ENCODE results near the gene DOC2A. TPM values are rescaled to one million over a fixed set of nuclear protein-coding genes. Genes with fewer than 3 reads are reported as not detected.
"Not testable (repeated sequence)": the region's sequence is repeated elsewhere in the genome, so short reads cannot be mapped to it uniquely, and the experiment has no call there.

The DOC2A gene
- total RNA-seq, 1 donor: not detected

DNA sequence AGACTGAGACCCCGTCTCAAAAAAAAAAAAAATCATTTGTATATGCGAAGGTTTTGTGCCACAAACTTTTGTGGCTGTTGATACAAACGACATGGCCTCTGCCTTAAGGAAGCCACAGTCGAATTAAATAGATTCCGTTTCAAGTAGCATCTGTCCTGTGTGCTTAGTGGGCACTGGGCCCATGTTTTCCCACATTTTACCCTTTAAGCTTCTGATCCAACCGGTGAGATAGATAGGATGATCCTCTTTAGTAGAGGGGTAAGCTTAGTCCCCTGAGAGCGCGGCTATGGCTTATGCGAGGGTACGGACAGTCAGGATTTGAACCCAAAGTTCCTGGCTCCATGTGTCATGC is 49.7 kb downstream of the DOC2A start:
- DNase-seq (ENCODE audit: low read depth): no peak
- TF ChIP-seq, protein P1, sequence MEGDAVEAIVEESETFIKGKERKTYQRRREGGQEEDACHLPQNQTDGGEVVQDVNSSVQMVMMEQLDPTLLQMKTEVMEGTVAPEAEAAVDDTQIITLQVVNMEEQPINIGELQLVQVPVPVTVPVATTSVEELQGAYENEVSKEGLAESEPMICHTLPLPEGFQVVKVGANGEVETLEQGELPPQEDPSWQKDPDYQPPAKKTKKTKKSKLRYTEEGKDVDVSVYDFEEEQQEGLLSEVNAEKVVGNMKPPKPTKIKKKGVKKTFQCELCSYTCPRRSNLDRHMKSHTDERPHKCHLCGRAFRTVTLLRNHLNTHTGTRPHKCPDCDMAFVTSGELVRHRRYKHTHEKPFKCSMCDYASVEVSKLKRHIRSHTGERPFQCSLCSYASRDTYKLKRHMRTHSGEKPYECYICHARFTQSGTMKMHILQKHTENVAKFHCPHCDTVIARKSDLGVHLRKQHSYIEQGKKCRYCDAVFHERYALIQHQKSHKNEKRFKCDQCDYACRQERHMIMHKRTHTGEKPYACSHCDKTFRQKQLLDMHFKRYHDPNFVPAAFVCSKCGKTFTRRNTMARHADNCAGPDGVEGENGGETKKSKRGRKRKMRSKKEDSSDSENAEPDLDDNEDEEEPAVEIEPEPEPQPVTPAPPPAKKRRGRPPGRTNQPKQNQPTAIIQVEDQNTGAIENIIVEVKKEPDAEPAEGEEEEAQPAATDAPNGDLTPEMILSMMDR (IDR thresholded peaks at IDR 0.05; ENCODE audit: insufficient read depth, low read length): no peak
- peak overlapping the region; percentile 81 for H3K4me3 ChIP-seq (ENCODE audit: low read depth, low read length)

DNA sequence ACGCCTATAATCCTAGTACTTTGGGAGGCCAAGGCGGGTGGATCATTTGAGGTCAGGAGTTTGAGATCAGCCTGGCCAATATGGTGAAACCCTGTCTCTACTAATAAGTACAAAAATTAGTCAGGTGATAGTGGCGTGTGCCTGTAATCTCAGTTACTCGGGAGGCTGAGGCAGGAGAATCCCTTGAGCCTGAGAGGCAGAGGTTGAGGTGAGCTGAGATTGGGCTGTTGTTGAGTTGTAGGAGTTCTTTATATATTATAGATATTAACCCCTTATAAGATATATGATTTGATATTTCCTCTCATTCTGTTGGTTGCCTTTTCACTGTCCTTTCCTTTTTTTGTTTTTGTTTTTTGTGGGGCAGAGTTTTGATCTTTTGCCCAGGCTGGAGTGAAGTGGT is 51.0 kb downstream of the DOC2A start:
- not testable (repeated sequence) for DNase-seq (ENCODE audit: low read depth); H3K4me3 ChIP-seq (ENCODE audit: low read depth, low read length)

DNA sequence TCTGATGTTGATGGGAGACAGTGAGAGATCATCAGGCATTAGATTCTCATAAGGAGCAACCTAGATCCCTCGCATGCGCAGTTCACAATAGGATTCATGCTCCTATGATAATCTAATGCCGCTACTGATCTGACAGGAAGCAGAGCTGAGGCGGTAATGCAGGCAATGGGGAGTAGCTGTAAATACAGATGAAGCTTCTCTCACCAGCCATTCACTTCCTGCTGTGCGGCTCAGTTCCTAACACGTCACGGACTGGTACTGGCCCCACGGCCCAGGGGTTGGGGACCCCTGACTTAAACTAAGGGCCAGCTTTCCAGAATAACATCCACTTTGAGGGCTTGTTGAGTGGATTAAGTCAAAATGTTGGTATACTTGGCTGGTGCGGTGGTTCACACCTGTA is 51.5 kb downstream of the DOC2A start:
- TF ChIP-seq, protein P1 (IDR thresholded peaks at IDR 0.05; ENCODE audit: insufficient read depth, low read length): no peak
- no peak overlapping the region for H3K4me3 ChIP-seq (ENCODE audit: low read depth, low read length)
- DNase-seq (ENCODE audit: low read depth): no peak

DNA sequence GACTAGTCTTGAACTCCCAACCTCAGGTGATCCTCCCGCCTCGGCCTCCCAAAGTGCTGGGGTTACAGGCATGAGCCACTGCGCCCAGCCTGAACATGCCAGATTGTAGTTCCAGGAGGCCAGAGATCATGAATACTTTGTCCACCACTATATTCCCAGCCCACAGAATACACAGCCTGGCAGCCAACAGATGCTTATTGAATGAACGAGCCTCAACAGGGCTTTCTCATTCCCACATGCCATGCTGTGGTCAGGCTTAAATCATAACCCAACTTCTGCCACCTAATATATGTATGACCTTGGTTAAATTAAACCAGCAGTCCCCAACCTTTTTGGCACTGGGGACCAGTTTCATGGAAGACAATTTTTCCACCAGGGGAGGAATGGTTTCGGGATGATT is 52.1 kb downstream of the DOC2A start:
- TF ChIP-seq, protein P1 (IDR thresholded peaks at IDR 0.05; ENCODE audit: insufficient read depth, low read length): no peak
- no peak for DNase-seq (ENCODE audit: low read depth)
- no peak overlapping the region for H3K4me3 ChIP-seq (ENCODE audit: low read depth, low read length)

Other genes with a start within 250 kb of the DOC2A start
- gene ZG16, start 232.8 kb downstream of the DOC2A start, total RNA-seq (ENCODE audit: low replicate concordance): not detected in 2 replicates
- 7.2 and 52.4 TPM in 2 replicates for gene KIF22, start 220.3 kb downstream of the DOC2A start, total RNA-seq (ENCODE audit: low replicate concordance)
- gene MAZ, start 204.5 kb downstream of the DOC2A start, total RNA-seq (ENCODE audit: low replicate concordance): 74.0 and 159 TPM in 2 replicates
- 7.7 and 32.0 TPM in 2 replicates for gene PRRT2, start 198.8 kb downstream of the DOC2A start, total RNA-seq (ENCODE audit: low replicate concordance)
- 23.4 and 61.2 TPM in 2 replicates for gene PAGR1, start 194.9 kb downstream of the DOC2A start, total RNA-seq (ENCODE audit: low replicate concordance)
- 202 and 275 TPM in 2 replicates for gene MVP, start 190.6 kb downstream of the DOC2A start, total RNA-seq (ENCODE audit: low replicate concordance)
- 66.2 and 79.2 TPM in 2 replicates for gene CDIPT, start 147.8 kb downstream of the DOC2A start, total RNA-seq (ENCODE audit: low replicate concordance)
- 1.4 and 12.3 TPM in 2 replicates for gene SEZ6L2, start 111.5 kb downstream of the DOC2A start, total RNA-seq (ENCODE audit: low replicate concordance)
- gene ASPHD1, start 110.5 kb downstream of the DOC2A start, total RNA-seq (ENCODE audit: low replicate concordance): 0.98 and 1.5 TPM in 2 replicates
- gene KCTD13, start 84.8 kb downstream of the DOC2A start, total RNA-seq (ENCODE audit: low replicate concordance): 12.5 and 41.9 TPM in 2 replicates
- 57.3 and 68.0 TPM in 2 replicates for gene TMEM219, start 48.9 kb downstream of the DOC2A start, total RNA-seq (ENCODE audit: low replicate concordance)
- gene TAOK2, start 37.2 kb downstream of the DOC2A start, total RNA-seq (ENCODE audit: low replicate concordance): 44.6 and 57.2 TPM in 2 replicates
- gene HIRIP3, start 15.4 kb downstream of the DOC2A start, total RNA-seq (ENCODE audit: low replicate concordance): 13.6 and 14.4 TPM in 2 replicates
- 6.5 and 36.5 TPM in 2 replicates for gene INO80E, start 14.8 kb downstream of the DOC2A start, total RNA-seq (ENCODE audit: low replicate concordance)
- not detected in 2 replicates for gene C16orf92, start 12.2 kb upstream of the DOC2A start, total RNA-seq (ENCODE audit: low replicate concordance)
- gene TLCD3B, start 20.2 kb upstream of the DOC2A start, total RNA-seq (ENCODE audit: low replicate concordance): 0.18 TPM in 1 of 2 replicates, not detected in the other
- 522 and 792 TPM in 2 replicates for gene ALDOA, start 54.7 kb upstream of the DOC2A start, total RNA-seq (ENCODE audit: low replicate concordance)
- gene PPP4C, start 65.0 kb upstream of the DOC2A start, total RNA-seq (ENCODE audit: low replicate concordance): 70.8 and 154 TPM in 2 replicates
- 0.09 and 0.16 TPM in 2 replicates for gene TBX6, start 80.9 kb upstream of the DOC2A start, total RNA-seq (ENCODE audit: low replicate concordance)
- gene YPEL3, start 85.2 kb upstream of the DOC2A start, total RNA-seq (ENCODE audit: low replicate concordance): 15.8 and 19.8 TPM in 2 replicates
- gene GDPD3, start 102.5 kb upstream of the DOC2A start, total RNA-seq (ENCODE audit: low replicate concordance): 1.5 TPM in 2 replicates
- 23.4 and 90.5 TPM in 2 replicates for gene MAPK3, start 112.2 kb upstream of the DOC2A start, total RNA-seq (ENCODE audit: low replicate concordance)
- gene CORO1A, start 172.6 kb upstream of the DOC2A start, total RNA-seq (ENCODE audit: low replicate concordance): 1.9 and 2.8 TPM in 2 replicates
- 68.6 and 137 TPM in 2 replicates for gene BOLA2B, start 182.6 kb upstream of the DOC2A start, total RNA-seq (ENCODE audit: low replicate concordance)
- 12.0 and 52.4 TPM in 2 replicates for gene SLX1A, start 182.8 kb upstream of the DOC2A start, total RNA-seq (ENCODE audit: low replicate concordance)
- gene SULT1A3, start 188.2 kb upstream of the DOC2A start, total RNA-seq (ENCODE audit: low replicate concordance): 6.0 and 7.0 TPM in 2 replicates
- 0.36 and 1.1 TPM in 2 replicates for gene NPIPB13, start 237.5 kb upstream of the DOC2A start, total RNA-seq (ENCODE audit: low replicate concordance)

Measured in fibroblast of the aortic adventitia (primary cell).